HG03521 (cell line): ENCODE data around the gene FHOD3.
"Not testable (repeated sequence)": the region's sequence is repeated elsewhere in the genome, so short reads cannot be mapped to it uniquely, and the experiment has no call there.

Source experiments
- ATAC-seq: cut with Tn5 transposase; IDR thresholded peaks from one replicate; pipeline ENCODE4 v1.9.1; 2021; ENCODE audit warnings: mild to moderate bottlenecking, moderate library complexity; ENCODE audit not compliant: unreplicated experiment

Gene FHOD3

DNA sequence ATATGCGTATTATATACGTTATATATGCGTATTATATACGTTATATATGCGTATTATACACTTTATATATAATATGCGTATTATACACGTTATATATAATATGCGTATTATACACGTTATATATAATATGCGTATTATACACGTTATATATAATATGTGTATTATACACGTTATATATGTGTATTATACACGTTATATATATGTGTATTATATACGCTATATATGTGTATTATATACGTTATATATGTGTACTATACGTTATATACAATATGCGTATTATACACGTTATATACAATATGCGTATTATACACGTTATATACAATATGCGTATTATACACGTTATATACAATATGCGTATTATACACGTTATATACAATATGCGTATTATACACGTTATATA lies 465.5 kb downstream of the FHOD3 start:
- not testable (repeated sequence) for ATAC-seq

DNA sequence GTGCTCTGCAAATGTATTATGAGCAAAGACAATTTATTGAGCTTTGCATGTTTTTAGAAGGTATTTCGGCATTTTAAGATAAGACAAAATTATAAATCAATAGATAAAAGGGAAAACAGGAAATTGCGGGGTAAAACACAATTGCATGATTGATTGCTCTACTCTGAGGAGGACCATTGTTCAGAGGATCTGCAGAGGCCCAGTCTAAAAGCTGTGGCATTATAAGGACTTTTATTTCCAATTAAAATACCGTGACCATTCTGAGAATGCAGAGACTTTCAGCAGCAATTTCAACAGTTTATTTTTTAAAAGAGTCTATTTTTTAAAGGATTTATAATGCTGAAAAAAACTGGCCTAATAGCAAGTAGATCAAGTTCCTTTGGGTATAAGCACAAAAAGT lies 469.3 kb downstream of the FHOD3 start:
- no peak for ATAC-seq

DNA sequence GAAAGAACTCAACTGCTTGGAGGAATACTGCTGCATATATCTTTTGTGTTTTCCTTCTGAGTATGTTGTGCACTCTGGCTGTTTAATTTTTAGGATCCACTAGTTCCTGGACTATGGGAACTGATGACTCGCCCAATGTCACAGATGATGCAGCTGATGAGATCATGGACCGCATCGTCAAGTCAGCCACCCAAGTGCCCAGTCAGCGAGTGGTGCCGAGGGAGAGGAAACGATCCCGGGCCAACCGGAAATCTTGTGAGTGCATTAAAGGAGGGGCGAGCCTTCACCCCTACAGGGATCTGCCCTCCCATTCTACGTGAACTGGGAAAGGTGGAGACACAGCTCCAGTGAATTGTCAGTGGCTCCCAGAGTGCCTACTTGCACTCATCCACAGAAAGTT lies 471.7 kb downstream of the FHOD3 start:
- ATAC-seq: no peak

GRCh38 chr18:36769611-36770314 lies 472.2 kb downstream of the FHOD3 start:
- no peak for ATAC-seq

GRCh38 chr18:36770315-36770946 lies 472.9 kb downstream of the FHOD3 start:
- ATAC-seq: no peak

GRCh38 chr18:36771245-36771644 lies 473.7 kb downstream of the FHOD3 start:
- ATAC-seq: no peak

DNA sequence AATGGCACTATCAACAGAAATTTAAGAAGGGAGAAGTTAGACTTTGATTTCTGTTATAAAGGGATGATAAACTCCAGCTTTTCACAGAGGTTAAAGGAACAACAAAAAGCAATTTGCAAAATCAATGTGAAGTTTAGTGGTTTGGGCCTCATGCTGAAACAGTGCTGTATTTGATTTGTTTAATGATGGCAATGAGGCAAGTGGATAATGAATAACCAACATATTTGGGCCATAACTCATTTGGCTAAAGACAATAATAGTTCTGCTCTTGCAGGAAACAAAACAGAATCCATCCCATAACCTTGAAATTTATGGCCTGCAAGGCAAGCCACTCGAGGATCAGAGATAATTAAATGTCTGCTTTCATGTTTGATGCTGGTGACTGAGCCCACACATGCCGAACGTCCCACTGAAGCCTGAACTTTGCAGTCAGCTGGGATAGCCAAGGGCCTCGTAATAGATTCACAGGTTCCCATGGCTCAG lies 474.8 kb downstream of the FHOD3 start:
- no peak for ATAC-seq

GRCh38 chr18:36775396-36775795 lies 477.9 kb downstream of the FHOD3 start:
- no peak for ATAC-seq

DNA sequence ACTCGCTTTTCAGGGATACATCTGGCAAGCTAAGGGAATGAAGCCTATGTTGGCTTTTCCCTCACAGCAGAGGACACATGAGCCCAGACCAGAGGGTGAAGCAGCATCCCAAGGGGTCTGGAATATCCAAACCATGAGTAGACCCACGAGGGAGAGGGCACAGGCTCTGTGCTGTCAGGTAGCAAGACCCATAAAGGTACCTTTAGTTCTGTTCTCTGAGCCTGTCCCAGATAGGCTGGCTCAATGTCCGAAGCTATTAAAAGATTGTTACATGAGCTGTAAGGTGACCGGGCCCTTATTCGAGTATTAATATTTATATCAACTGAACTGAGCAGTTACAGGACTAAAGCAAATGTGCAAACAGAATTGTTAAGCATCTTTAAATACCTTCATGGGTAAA lies 479.1 kb downstream of the FHOD3 start:
- no peak for ATAC-seq

GRCh38 chr18:36777566-36777965 lies 480.1 kb downstream of the FHOD3 start:
- no peak for ATAC-seq

DNA sequence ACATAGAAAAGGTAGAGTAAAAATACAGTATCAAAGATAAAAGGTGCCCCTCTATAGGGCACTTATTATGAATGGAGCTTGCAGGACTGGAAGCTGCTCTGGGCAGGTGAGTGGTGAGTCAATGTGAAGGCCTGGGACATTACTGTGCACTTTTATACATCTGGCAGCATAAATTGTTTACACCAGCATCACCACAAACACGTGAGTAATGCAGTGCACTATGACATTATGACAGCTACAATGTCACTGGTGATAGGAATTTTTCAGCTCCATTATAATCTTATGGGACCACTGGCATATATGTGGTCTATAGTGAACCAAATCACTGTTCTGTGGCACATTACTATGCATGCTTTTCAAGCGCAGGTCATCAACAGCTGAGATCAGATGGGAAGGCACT lies 483.2 kb downstream of the FHOD3 start:
- ATAC-seq: no peak

- no peak for ATAC-seq
Measured at GRCh38 chr18:36782710-36783109, 485.2 kb downstream of the FHOD3 start.

DNA sequence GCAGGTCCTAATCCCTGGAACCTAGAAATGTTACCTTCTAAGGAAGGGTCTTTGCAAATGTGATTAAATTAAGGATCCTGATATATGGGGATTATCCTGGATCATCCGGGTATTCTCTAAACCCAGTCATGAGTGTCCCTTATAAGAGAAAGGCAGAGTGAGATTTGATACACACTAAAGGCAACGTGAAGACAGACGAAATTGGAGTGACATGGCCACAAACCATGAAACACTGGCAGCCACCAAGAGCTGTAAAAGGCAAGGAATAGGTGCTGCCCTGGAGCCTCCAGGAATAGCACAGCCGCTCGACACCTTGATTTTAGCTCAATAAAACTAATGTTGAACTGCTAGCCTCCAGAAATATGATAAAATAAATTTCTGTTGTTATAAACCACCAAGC lies 486.3 kb downstream of the FHOD3 start:
- ATAC-seq: no peak

GRCh38 chr18:36786686-36787085 lies 489.2 kb downstream of the FHOD3 start:
- ATAC-seq: no peak

GRCh38 chr18:36792634-36793283 lies 495.2 kb downstream of the FHOD3 start:
- ATAC-seq: no peak

- no peak for ATAC-seq
Measured at GRCh38 chr18:36798738-36799473, 501.4 kb downstream of the FHOD3 start.

DNA sequence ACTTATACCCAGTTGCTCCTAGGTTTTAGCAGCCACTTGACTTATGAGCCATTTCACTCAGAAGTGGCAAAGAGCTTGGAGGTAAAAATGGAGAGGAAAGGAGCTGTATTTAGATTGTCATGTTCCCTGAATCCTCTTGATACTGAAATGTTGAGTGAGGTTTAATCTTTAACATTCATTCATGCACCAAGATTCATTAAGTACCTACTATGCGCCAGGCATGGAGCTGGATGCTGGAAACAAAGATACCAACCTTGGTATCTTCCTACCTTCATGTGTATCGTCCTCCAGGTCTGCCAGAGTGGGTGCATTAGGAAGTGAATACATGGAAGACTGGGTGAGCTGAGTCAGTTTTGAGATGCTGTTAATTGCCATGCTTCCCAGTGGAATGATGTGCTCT lies 507.6 kb downstream of the FHOD3 start:
- ATAC-seq: no peak

- ATAC-seq: no peak
Measured at GRCh38 chr18:36808681-36809080, 511.2 kb downstream of the FHOD3 start.

DNA sequence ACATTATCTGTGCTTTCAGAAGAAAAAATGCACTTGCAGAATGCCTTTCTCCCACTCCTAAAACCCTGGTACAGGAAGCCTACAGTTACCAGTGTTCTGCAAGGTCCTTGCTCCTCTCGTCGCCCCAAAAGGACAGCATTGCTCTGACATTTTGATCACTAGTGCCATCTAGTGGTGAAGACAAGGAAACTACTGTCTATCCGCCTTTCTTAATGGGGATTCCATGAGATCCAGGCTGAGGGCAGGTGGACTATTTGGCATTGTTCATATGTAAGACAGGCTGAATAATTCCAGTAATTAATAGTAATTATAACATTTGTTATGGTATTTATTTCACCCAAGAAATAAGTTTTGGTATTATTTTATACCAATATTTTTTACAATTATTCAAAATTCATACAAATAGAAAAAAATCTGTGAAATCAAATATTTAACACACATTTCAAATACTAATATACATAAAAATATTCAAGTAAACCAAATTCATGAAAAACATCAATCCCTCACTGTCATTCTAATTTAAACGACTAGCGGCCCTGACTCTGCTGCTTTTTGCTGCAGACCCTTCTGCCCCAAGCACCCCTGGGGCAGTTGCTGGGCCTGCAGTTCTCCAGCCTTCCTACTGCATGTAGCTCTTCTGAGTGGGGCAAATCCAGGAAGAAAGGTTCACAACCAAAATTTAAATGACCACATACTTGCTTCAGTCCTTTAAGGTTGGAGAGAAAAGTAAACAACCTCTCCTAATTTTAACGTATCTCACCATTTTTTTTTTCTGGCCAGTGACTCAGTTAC lies 512.3 kb downstream of the FHOD3 start:
- peak; percentile 98 for ATAC-seq

DNA sequence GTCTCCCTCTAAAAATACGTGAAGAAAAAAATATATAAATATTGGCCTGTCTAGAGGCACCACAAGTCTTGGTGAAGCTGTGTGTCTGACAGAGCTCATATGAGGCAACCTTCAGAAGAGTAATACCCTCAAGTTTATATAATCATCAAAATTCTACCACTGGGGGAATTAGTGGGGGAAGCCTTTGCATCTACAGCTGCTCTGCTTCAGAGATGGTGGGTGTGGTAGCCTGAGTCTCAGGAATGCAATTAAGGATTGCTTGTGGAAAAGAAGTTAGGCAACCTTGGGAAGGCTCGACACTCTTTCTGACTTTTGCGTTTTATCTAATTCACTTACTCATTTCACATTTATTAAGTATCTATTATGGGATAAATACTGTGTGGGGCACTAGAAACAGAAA lies 513.9 kb downstream of the FHOD3 start:
- no peak for ATAC-seq

DNA sequence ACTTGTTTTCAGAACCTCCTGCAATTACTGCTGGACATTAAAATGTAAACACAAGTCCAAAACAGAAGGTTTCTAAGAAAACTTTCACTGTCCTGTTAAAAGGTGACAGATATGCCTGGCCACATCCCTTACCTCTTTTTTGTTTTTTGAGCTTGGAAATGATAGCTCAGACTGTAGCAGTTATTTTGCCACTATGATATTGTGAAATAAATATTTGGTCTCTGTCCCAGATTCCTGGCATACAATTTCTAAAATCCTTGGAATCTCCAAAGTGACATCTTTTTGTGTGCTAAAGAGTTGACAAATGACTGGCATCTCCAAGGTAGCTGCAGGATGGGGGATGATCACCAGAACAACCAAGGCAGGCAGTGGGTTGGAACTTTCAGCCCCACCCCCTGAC lies 514.4 kb downstream of the FHOD3 start:
- no peak for ATAC-seq
